ENCODE data around the gene MUC5AC. TPM values are rescaled to one million over a fixed set of nuclear protein-coding genes. Genes with fewer than 3 reads are reported as not detected.

Gene MUC5AC
- total RNA-seq, 1 donor: under 0.01 TPM

DNA sequence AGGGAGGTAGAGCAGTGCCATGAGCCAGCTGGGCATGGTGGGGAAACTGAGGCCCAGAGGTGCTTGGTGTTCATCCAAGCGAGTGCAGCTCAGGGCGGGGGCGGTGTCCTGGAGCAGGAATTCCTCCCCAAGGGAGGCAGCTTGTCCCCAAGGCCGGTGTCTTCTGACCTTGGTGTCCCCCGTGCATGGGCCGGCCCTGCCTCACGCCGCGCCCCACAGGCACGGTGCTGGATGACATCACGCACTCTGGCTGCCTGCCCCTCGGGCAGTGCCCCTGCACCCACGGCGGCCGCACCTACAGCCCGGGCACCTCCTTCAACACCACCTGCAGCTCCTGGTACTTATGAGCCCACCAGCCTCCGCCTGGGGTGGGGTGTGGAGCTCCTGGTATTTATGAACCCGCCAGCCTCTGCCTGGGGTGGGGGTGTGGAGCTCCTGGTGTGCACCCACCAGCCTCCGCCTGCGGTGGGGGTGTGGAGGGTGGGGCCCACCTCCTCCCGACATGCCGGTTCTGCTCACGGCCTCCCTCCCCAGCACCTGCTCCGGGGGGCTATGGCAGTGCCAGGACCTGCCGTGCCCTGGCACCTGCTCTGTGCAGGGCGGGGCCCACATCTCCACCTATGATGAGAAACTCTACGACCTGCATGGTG is 71.8 kb downstream of the MUC5AC start:
- H3K4me1 ChIP-seq (ENCODE audit: insufficient read depth, low read length): no peaks in the 10 kb centered on the region
- H3K4me3 ChIP-seq (ENCODE audit: low read length): no peak overlapping the region
- no peaks in the 10 kb centered on the region for H3K9me3 ChIP-seq (ENCODE audit: low read depth, low read length)
- no peaks in the 10 kb centered on the region for H3K27me3 ChIP-seq (ENCODE audit: insufficient read depth, low read length)

DNA sequence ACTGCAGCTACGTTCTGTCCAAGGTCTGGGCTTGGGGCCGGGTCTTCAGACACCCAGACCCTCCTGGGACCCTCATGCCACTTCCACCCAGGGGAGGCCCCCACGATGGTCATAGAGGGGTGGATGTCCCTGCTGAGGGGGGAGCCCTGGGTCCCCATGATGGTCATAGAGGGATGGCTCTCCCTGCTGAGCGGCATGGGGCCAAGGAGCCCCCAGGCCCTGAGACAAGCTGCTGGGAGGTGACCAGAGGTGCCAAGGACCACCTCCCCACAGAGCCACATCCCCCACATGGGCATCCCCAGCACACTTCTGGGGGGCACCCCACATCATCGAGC is 72.3 kb downstream of the MUC5AC start:
- Histone ChIP-seq H3K4me1 (ENCODE audit: insufficient read depth, low read length) (no peaks in the 10 kb centered on the region), H3K4me3 (ENCODE audit: low read length) (no peak overlapping the region), H3K9me3 (ENCODE audit: low read depth, low read length) (no peaks in the 10 kb centered on the region), H3K27me3 (ENCODE audit: insufficient read depth, low read length) (no peaks in the 10 kb centered on the region)

DNA sequence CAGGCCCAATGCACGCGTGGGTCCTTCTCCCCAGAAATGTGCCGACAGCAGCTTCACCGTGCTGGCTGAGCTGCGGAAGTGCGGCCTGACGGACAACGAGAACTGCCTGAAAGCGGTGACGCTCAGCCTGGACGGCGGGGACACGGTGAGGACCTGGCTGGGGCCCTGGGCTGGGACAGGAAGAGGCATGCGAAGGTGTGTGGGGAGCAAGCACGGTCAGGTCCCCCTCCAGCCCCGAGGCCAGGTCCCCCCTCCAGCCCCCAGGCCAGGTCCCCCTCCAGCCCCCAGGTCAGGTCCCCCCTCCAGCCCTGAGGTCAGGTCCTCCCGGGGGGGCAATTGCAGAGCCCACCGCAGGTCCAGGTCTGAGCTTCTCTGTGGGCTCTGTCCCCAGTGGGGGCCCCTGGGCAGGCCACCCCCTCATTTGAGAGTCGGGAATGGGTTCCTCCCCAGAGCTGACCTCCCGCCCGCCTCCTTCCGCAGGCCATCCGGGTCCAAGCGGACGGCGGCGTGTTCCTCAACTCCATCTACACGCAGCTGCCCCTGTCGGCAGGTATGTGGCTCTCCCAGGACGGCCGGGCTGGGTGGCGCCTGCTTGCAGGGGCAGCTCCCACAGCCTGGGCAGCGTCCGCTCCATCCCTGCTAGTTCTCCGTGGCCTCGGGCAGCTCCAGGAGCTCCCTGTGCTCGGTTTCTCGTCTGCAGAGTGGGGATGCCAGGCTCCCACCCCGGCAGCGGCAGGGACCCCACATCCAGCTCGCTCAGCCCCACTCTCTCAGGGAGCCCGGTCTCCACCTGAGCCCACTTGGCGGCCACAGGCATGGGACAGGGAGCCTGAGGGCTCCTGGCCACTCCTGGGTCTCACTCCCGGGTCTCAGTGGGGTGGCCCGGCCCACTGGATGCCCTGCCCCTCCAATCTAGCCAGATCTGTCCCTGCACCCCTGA is 73.0 kb downstream of the MUC5AC start:
- H3K4me1 ChIP-seq (ENCODE audit: insufficient read depth, low read length): no peaks in the 10 kb centered on the region
- H3K4me3 ChIP-seq (ENCODE audit: low read length): no peak overlapping the region
- H3K9me3 ChIP-seq (ENCODE audit: low read depth, low read length): no peaks in the 10 kb centered on the region
- H3K27me3 ChIP-seq (ENCODE audit: insufficient read depth, low read length): no peaks in the 10 kb centered on the region

DNA sequence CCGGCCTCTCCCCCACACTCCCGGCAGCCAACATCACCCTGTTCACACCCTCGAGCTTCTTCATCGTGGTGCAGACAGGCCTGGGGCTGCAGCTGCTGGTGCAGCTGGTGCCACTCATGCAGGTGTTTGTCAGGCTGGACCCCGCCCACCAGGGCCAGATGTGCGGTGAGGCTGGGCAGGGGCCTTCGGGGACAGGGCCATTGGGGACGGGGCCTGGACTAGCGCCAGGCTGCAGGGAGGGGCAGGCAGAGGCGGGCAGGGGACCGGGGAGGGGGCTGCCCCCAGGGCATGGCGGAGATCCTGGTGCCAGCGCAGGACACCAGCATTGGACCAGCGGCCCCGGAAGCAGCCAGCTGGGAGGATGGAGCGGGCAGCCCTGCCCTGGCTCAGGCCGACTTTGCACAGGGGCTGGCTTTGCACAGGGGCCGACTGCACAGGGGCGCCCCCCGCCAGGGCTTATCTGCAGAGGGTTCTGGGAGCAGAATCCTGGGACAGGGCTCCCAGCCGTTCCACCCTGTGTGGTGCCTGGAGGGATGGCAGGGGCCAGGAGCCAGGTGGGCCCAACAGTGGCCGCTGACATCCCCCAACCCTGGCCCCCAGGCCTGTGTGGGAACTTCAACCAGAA is 73.8 kb downstream of the MUC5AC start:
- H3K9me3 ChIP-seq (ENCODE audit: low read depth, low read length): no peaks in the 10 kb centered on the region
- H3K27me3 ChIP-seq (ENCODE audit: insufficient read depth, low read length): no peaks in the 10 kb centered on the region

DNA sequence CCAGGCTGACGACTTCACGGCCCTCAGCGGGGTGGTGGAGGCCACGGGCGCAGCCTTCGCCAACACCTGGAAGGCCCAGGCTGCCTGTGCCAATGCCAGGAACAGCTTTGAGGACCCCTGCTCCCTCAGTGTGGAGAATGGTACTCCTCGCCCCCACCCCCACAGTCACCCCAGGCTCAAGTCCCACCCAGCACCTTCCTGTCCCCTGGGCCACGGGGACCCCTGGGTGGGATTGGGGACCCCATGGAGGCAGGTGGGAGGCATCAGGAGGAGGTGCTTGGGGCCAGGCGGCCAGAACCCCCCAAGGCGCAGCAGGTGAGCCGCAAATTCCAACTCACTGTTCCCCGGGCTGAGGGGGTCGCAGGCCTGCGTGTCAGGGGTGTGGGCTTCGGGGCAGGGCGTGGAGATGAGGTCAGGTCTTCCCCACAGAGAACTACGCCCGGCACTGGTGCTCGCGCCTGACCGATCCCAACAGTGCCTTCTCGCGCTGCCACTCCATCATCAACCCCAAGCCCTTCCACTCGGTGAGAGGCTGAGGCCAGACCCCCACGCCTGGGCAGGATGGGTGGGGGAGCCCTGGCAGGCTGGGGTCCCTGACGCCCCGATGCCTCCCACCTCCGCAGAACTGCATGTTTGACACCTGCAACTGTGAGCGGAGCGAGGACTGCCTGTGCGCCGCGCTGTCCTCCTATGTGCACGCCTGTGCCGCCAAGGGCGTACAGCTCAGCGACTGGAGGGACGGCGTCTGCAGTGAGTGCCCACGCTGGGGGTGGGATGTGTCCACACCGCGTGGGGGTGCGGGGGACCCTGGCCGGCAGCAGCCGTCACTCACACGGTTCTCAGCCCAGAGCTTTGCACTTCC is 74.5 kb downstream of the MUC5AC start:
- Histone ChIP-seq H3K4me3 (ENCODE audit: low read length) (no peak overlapping the region), H3K9me3 (ENCODE audit: low read depth, low read length) (no peaks in the 10 kb centered on the region), H3K27me3 (ENCODE audit: insufficient read depth, low read length) (no peaks in the 10 kb centered on the region), H3K4me1 (ENCODE audit: insufficient read depth, low read length) (no peaks in the 10 kb centered on the region)

More for the DNA sequence above, 73.8 kb downstream of the MUC5AC start:
- Histone ChIP-seq H3K4me1 (ENCODE audit: insufficient read depth, low read length) (no peaks in the 10 kb centered on the region), H3K4me3 (ENCODE audit: low read length) (no peak overlapping the region)

DNA sequence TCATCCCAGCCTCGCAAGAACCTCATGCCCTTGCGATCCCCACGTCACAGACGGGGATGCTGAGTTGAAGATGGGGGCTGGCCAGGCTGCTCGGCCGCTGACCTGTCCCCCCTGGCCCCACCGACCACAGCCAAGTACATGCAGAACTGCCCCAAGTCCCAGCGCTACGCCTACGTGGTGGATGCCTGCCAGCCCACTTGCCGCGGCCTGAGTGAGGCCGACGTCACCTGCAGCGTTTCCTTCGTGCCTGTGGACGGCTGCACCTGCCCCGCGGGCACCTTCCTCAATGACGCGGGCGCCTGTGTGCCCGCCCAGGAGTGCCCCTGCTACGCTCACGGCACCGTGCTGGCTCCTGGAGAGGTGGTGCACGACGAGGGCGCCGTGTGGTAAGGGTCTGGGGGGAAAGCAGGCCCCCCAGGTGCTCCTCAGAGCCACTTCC is 75.1 kb downstream of the MUC5AC start:
- Histone ChIP-seq H3K9me3 (ENCODE audit: low read depth, low read length) (no peaks in the 10 kb centered on the region), H3K4me3 (ENCODE audit: low read length) (no peak overlapping the region), H3K4me1 (ENCODE audit: insufficient read depth, low read length) (no peaks in the 10 kb centered on the region), H3K27me3 (ENCODE audit: insufficient read depth, low read length) (no peaks in the 10 kb centered on the region)

DNA sequence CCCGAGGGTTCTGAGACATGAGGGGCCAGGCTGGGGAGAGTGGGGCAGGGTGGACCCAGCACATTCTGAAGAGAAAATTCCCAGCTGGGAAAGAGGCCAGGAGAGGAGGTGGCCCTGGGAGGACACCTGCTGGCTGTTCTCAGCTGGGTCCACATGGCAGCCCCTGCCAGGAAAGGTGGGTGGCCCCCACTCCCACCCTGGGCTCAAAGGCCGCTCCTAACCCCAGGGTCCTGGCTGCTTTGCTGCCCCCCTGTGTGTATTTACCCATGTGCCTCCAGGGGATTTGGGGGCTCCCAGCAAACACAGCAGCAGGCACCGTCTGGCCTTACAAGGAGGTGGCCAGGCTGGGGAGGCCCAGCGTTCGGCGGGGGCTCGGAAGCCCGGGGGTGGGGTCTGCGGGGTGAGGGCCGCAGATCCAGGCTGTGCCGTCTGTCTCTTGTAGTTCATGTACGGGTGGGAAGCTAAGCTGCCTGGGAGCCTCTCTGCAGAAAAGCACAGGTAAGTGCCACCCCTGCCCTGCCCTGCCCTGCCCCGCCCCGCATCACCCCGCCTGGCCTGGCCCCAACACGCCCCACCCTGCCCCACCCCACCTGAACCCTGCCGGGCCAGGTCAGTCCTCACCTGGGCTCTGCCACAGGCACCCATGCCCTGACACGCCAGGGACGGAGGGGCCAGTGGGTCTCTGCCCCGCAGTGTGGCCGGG is 75.7 kb downstream of the MUC5AC start:
- H3K9me3 ChIP-seq (ENCODE audit: low read depth, low read length): no peaks in the 10 kb centered on the region
- H3K4me3 ChIP-seq (ENCODE audit: low read length): no peak overlapping the region
- H3K27me3 ChIP-seq (ENCODE audit: insufficient read depth, low read length): no peaks in the 10 kb centered on the region
- no peaks in the 10 kb centered on the region for H3K4me1 ChIP-seq (ENCODE audit: insufficient read depth, low read length)

DNA sequence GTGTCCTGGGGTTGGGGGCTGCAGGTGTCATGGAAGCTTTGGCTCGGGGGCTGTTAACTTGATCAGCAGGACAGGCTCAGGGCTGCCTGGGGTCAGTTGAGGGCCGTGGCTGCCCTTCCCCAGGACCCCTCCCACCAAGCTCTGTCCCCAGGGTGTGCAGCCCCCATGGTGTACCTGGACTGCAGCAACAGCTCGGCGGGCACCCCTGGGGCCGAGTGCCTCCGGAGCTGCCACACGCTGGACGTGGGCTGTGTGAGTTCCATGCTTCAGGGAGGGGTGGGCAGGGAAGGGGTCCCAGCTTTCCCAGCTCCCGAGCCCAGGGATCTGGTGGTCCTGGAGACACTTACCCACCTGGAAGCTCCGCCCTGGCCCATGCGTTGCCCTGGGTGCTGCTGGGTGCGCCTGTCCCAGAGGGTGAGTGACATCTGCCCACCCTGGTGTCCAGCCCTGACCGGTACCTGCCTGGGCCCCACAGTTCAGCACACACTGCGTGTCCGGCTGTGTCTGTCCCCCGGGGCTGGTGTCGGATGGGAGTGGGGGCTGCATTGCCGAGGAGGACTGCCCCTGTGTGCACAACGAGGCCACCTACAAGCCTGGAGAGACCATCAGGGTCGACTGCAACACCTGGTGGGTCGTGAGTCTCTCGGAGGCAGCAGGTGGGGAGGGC is 76.4 kb downstream of the MUC5AC start:
- H3K27me3 ChIP-seq (ENCODE audit: insufficient read depth, low read length): no peaks in the 10 kb centered on the region

DNA sequence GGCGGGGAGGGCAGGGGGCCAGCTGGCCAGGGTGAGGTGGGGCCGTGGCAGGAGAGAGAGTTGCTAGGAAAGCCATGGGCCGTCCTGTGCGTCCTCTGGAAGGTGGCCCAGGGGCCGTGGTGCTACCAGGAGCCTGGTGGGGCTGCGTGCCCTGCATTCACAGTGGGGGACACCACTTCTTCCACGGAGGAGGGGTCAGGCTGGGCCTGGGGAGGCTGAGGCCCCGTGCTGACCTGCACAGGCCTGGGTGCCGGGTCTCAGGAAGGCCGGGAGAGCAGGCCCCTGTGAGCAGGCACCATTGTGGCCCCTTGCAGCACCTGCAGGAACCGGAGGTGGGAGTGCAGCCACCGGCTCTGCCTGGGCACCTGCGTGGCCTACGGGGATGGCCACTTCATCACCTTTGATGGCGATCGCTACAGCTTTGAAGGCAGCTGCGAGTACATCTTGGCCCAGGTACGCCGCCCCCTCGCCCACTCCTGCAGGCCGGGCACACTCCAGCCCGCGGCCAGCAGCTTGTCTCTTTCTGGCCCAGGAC is 77.1 kb downstream of the MUC5AC start:
- H3K4me1 ChIP-seq (ENCODE audit: insufficient read depth, low read length): no peaks in the 10 kb centered on the region
- H3K27me3 ChIP-seq (ENCODE audit: insufficient read depth, low read length): no peaks in the 10 kb centered on the region
- H3K9me3 ChIP-seq (ENCODE audit: low read depth, low read length): no peaks in the 10 kb centered on the region
- H3K4me3 ChIP-seq (ENCODE audit: low read length): no peak overlapping the region

More for the DNA sequence above, 76.4 kb downstream of the MUC5AC start:
- Histone ChIP-seq H3K4me3 (ENCODE audit: low read length) (no peak overlapping the region), H3K9me3 (ENCODE audit: low read depth, low read length) (no peaks in the 10 kb centered on the region), H3K4me1 (ENCODE audit: insufficient read depth, low read length) (no peaks in the 10 kb centered on the region)

DNA sequence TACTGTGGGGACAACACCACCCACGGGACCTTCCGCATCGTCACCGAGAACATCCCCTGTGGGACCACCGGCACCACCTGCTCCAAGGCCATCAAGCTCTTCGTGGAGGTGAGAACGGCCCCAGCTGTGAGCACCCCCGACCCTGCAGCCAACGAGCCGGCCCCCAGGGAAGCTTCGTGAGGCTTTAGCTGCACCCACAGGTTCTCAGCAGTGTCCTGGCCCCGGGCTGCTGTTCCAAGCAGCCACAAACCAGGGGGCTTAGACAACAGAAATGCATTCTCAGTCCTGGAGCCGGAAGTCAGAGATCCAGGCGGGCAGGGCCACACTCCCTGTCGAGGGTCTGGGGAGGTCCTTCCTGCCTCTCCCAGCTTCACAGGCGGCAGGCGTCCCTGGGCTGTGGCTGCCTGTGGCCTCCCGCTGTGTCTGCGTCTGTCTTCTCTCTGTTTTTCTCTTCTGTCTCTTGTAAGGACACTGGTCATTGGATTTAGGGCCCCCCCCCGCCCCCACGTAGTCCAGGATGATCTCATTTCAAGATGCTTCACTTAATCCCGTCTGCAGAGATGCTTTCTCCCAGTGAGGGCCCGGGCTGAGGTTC is 77.7 kb downstream of the MUC5AC start:
- H3K9me3 ChIP-seq (ENCODE audit: low read depth, low read length): no peaks in the 10 kb centered on the region
- no peaks in the 10 kb centered on the region for H3K4me1 ChIP-seq (ENCODE audit: insufficient read depth, low read length)
- H3K4me3 ChIP-seq (ENCODE audit: low read length): no peak overlapping the region
- H3K27me3 ChIP-seq (ENCODE audit: insufficient read depth, low read length): no peaks in the 10 kb centered on the region

DNA sequence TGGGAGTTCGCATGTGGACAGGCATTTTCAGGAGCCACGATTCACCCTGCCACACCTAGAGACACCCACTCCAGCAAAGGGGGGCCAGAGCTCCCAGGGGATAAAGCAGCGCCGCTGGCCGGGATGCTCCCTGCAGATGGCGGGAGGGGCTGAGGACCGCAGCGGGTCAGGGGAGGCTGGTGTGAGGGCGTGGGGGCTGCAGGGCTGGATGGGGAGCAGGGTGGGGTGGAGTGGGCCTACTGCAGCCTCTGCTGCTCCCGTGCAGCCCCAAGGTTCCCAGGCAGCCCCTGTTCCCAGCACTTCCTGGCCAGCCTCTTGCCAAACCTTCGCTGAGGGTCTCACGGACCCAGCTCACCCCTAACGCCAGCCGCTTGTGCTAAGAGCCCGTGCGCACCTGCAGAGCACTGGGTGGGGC is 78.2 kb downstream of the MUC5AC start:
- Histone ChIP-seq H3K4me3 (ENCODE audit: low read length) (no peak overlapping the region), H3K27me3 (ENCODE audit: insufficient read depth, low read length) (no peaks in the 10 kb centered on the region), H3K4me1 (ENCODE audit: insufficient read depth, low read length) (no peaks in the 10 kb centered on the region), H3K9me3 (ENCODE audit: low read depth, low read length) (no peaks in the 10 kb centered on the region)

DNA sequence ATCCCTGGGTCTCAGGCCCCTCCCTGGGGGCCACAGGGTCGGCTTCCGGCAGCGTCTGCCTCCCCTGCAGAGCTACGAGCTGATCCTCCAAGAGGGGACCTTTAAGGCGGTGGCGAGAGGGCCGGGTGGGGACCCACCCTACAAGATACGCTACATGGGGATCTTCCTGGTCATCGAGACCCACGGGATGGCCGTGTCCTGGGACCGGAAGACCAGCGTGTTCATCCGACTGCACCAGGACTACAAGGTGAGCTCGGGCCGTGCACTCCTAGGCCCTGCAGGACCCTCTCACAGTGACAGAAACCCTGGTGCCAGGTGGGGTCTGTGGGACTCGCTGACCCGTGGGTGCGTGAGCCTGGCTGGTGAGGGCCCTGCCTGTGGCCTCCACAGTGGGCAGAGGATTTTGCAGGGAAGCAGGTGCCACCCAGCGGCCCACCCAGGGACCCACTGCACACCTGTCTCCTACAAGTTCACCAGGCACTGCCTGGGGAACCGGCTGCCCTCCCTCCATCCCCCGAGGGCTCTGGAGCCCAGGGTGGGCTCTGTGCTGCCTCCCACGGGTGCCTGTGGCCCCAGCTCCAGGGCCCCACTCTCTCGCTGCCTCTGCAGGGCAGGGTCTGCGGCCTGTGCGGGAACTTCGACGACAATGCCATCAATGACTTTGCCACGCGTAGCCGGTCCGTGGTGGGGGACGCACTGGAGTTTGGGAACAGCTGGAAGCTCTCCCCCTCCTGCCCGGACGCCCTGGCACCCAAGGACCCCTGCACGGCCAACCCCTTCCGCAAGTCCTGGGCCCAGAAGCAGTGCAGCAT is 78.8 kb downstream of the MUC5AC start:
- Histone ChIP-seq H3K4me3 (ENCODE audit: low read length) (no peak overlapping the region), H3K9me3 (ENCODE audit: low read depth, low read length) (no peaks in the 10 kb centered on the region), H3K4me1 (ENCODE audit: insufficient read depth, low read length) (no peaks in the 10 kb centered on the region), H3K27me3 (ENCODE audit: insufficient read depth, low read length) (no peaks in the 10 kb centered on the region)
